K562 (cell line): Measurements from ENCODE around the gene CTNNBL1. TPM values are rescaled to one million over a fixed set of nuclear protein-coding genes. Genes with fewer than 3 reads are reported as not detected.
A peak's percentile ranks its signal among the peaks of the same experiment; 100 is the strongest.

Experiments used
- ARID2 ChIP-seq: fragments of 450-650 bp; IDR thresholded peaks from 2 replicates; pipeline ENCODE4 v1.6.1; 2017; ENCODE audit warnings: antibody characterized with exemption, mild to moderate bottlenecking
- GATA2 ChIP-seq: sonication (generic); formaldehyde crosslinking; IDR thresholded peaks from 2 replicates; pipeline ENCODE4 v1.4.0; 2020; ENCODE audit warnings: mild to moderate bottlenecking, missing genetic modification reagents
- GTF2F1 ChIP-seq: IDR thresholded peaks from 2 replicates; pipeline ENCODE4 v1.6.1; 2011; ENCODE audit warnings: low read depth, low read length, improper control_type of control experiment
- KLF10 ChIP-seq: fragments of 250-450 bp; sonication (Bioruptor Pico); IDR thresholded peaks from 2 replicates; pipeline ENCODE4 v1.6.1; 2021; ENCODE audit warnings: matching md5 sums
- KLF16 ChIP-seq: IDR thresholded peaks from 2 replicates; pipeline ENCODE4 v1.6.1; 2016; ENCODE audit warnings: antibody characterized with exemption
- KLF6 ChIP-seq: fragments of 250-450 bp; sonication (Bioruptor Pico); IDR thresholded peaks from 2 replicates; pipeline ENCODE4 v1.4.0; 2020; ENCODE audit warnings: mild to moderate bottlenecking, moderate library complexity, borderline replicate concordance
- NR4A1 ChIP-seq, 2 experiments: fragments of 250-450 bp in 1 of 2; fragments of 450-650 bp in 1 of 2; sonication (Bioruptor Pico) in 1 of 2; IDR thresholded peaks; 2 replicates each; pipeline versions ENCODE4 v1.4.0 to v1.6.1; 2016 to 2020; ENCODE audit warnings: mild to moderate bottlenecking in 2 of 2, missing compliant biosample characterization in 1 of 2, missing genetic modification characterization in 1 of 2, moderate library complexity in 1 of 2
- RBM14 ChIP-seq: fragments of 200-400 bp; formaldehyde crosslinking; IDR thresholded peaks from 2 replicates; pipeline ENCODE4 v1.6.1; 2018; ENCODE audit warnings: low read depth, mild to moderate bottlenecking, low read length, moderate library complexity, borderline replicate concordance; ENCODE audit not compliant: insufficient read depth
- SMARCA4 ChIP-seq: fragments of 450-650 bp; IDR thresholded peaks from 2 replicates; pipeline ENCODE4 v1.6.1; 2016
- TAF1 ChIP-seq: IDR thresholded peaks from 2 replicates; pipeline ENCODE4 v1.6.1; 2011; ENCODE audit warnings: mild to moderate bottlenecking, low read length, moderate library complexity; ENCODE audit not compliant: insufficient read depth, control insufficient read depth, severe bottlenecking; ENCODE audit errors: extremely low read depth
- TARDBP ChIP-seq: fragments of 450-650 bp; IDR thresholded peaks from 2 replicates; pipeline ENCODE4 v1.6.1; 2016
- TEAD1 ChIP-seq, 2 experiments: fragments of 450-650 bp in 1 of 2; sonication (generic) in 1 of 2; formaldehyde crosslinking; IDR thresholded peaks; 2 replicates each; pipeline versions ENCODE4 v1.4.0 to v1.8.0; 2020 to 2022; ENCODE audit warnings: mild to moderate bottlenecking in 2 of 2, missing genetic modification reagents in 1 of 2
- XRCC3 ChIP-seq: fragments of 450-650 bp; IDR thresholded peaks from 2 replicates; pipeline ENCODE4 v1.6.1; 2017; ENCODE audit warnings: mild to moderate bottlenecking, moderate library complexity
- ZBED1 ChIP-seq: IDR thresholded peaks from 2 replicates; pipeline ENCODE4 v1.6.1; 2014
- ZNF239 ChIP-seq: fragments of 250-450 bp; sonication (Bioruptor Pico); IDR thresholded peaks from 2 replicates; pipeline ENCODE4 v1.4.0; 2020; ENCODE audit warnings: mild to moderate bottlenecking
- ZNF407 ChIP-seq: fragments of 450-650 bp; IDR thresholded peaks from 2 replicates; pipeline ENCODE4 v1.6.1; 2016; ENCODE audit warnings: low read depth
- ZNF584 ChIP-seq: fragments of 200-800 bp; sonication (Bioruptor generic); IDR thresholded peaks from 2 replicates; pipeline ENCODE4 v1.6.1; 2016; ENCODE audit warnings: low read depth, mild to moderate bottlenecking, missing genetic modification characterization, missing compliant biosample characterization
- ZNF717 ChIP-seq: fragments of 250-450 bp; sonication (Bioruptor Pico); IDR thresholded peaks from 2 replicates; pipeline ENCODE4 v1.5.0; 2021
- ZNF76 ChIP-seq: fragments of 250-450 bp; sonication (Bioruptor Pico); IDR thresholded peaks from 2 replicates; pipeline ENCODE4 v1.4.0; 2020; ENCODE audit warnings: mild to moderate bottlenecking, moderate library complexity, borderline replicate concordance
- polyA plus RNA-seq, 8 experiments: library from polyadenylated mRNA; depleted of rRNA in 4 of 8; stranded (reverse) in 5 of 8; unstranded in 3 of 8; fragments of >200 nt; fragmentation: Nextera tagmentation in 2 of 8; fragmentation: Illumina TruSeq in 1 of 8; extraction: Ambion mirVana in 2 of 8; extraction: Trizol in 1 of 8; gene quantifications; 2 replicates each; pipeline versions ENCODE4 v1.2.1 to v1.2.3, GENCODE V29; 2011 to 2014; ENCODE audit warnings: inconsistent platforms in 1 of 8, missing spikeins in 1 of 8
- total RNA-seq, 7 experiments: library from RNA; depleted of rRNA in 6 of 7; stranded (reverse); fragments of >200 nt in 6 of 7; fragmentation: Illumina TruSeq in 2 of 7; extraction: Trizol in 2 of 7; gene quantifications; 2 replicates each; pipeline versions ENCODE4 v1.2.1 to v1.2.3, GENCODE V29; 2011 to 2021; ENCODE audit warnings: low replicate concordance in 1 of 7

Gene CTNNBL1
- total and polyA plus RNA-seq, 9 of the 15 experiments (the other 6 are each of a cell fraction or from before 2014, with no cell fraction given): 32.4 to 85.6 (median 43.6) TPM

GRCh38 chr20:37693635-37694626 lies at the start of gene CTNNBL1 (continued):
- TF ChIP-seq XRCC3: no peak
- TF ChIP-seq KLF16: no peak
- TF ChIP-seq ZBED1: no peak
- TF ChIP-seq ZNF584: no peak
- TF ChIP-seq TARDBP: peak; percentile 66; the same call in 1 of the 2 replicates
- TF ChIP-seq ZNF407: no peak
- no peak for TF ChIP-seq ZNF717 (CRISPR knock-in tag)
- no peak for TF ChIP-seq KLF6 (CRISPR knock-in tag)
- no peak for TF ChIP-seq ZNF76 (CRISPR knock-in tag)
- TF ChIP-seq GTF2F1: no peak
- TF ChIP-seq SMARCA4: no peak
- no peak for TF ChIP-seq ARID2
- TF ChIP-seq TAF1: peak; percentile 63
- TF ChIP-seq RBM14: no peak
- TF ChIP-seq ZNF239 (CRISPR knock-in tag): no peak
- TF ChIP-seq GATA2 (CRISPR knock-in tag): no peak
- no peak for TF ChIP-seq KLF10 (CRISPR knock-in tag)
- no peak for TF ChIP-seq NR4A1 (CRISPR knock-in tag; IDR thresholded peaks at IDR 0.05)
- no peak for TF ChIP-seq NR4A1 (tag; IDR thresholded peaks at IDR 0.05)
- no peak for TF ChIP-seq TEAD1 (CRISPR knock-in tag; IDR thresholded peaks at IDR 0.05)
